ENCODE results near the gene CFAP68. TPM values are rescaled to one million over a fixed set of nuclear protein-coding genes. Genes with fewer than 3 reads are reported as not detected.

The CFAP68 gene
- total and polyA plus RNA-seq, 2 of the 4 experiments (the other 2 are of a cell fraction) = 10.2 to 17.0 TPM

Small RNA genes within 50 kb of the gene (microRNA-seq; reads per million reads assigned to microRNA genes)
- gene C11orf52 (ENCODE audit: insufficient read depth, insufficient read length) (not detected), gene GNG5P3 (ENCODE audit: insufficient read depth, insufficient read length) (not detected), gene RNA5SP351 (ENCODE audit: insufficient read depth, insufficient read length) (not detected), gene RPL37AP8 (ENCODE audit: insufficient read depth, insufficient read length) (not detected)

Small RNA genes within 50 kb of the gene (small RNA-seq; reads per million reads assigned to genes)
- 0 reads per million in 5 experiments for gene C11orf52
- 0 reads per million in 5 experiments for gene GNG5P3
- 0 reads per million in 5 experiments for gene RNA5SP351
- gene RPL37AP8 = 0 reads per million in 5 experiments

Other genes with a start within 250 kb of the CFAP68 start
- gene PPP2R1B, start 113.2 kb upstream of the CFAP68 start, total RNA-seq (2012; rRNA removed) = 52.8 and 62.9 TPM in 2 replicates
- gene PPP2R1B, start 113.2 kb upstream of the CFAP68 start, polyA plus RNA-seq (2012; rRNA removed) = 22.4 and 23.0 TPM in 2 replicates
- gene ALG9, start 8.0 kb upstream of the CFAP68 start, total RNA-seq (2012; rRNA removed) = 35.7 and 44.7 TPM in 2 replicates
- gene ALG9, start 8.0 kb upstream of the CFAP68 start, polyA plus RNA-seq (2012; rRNA removed) = 18.2 and 20.7 TPM in 2 replicates
- 3.0 and 3.3 TPM in 2 replicates for gene FDXACB1, start 376 bp upstream of the CFAP68 start, total RNA-seq (2012; rRNA removed)
- gene FDXACB1, start 376 bp upstream of the CFAP68 start, polyA plus RNA-seq (2012; rRNA removed) = 1.3 and 1.7 TPM in 2 replicates
- gene CRYAB, start 32.2 kb downstream of the CFAP68 start, total RNA-seq (2012; rRNA removed) = 3.9 and 6.5 TPM in 2 replicates
- 16.5 and 19.5 TPM in 2 replicates for gene CRYAB, start 32.2 kb downstream of the CFAP68 start, polyA plus RNA-seq (2012; rRNA removed)
- gene HSPB2, start 33.2 kb downstream of the CFAP68 start, total RNA-seq (2012; rRNA removed) = under 0.01 and 0.18 TPM in 2 replicates
- 0.55 and 1.0 TPM in 2 replicates for gene HSPB2, start 33.2 kb downstream of the CFAP68 start, polyA plus RNA-seq (2012; rRNA removed)
- gene C11orf52, start 39.4 kb downstream of the CFAP68 start, total RNA-seq (2012; rRNA removed) = 0.28 and 0.90 TPM in 2 replicates
- 1.0 and 1.1 TPM in 2 replicates for gene C11orf52, start 39.4 kb downstream of the CFAP68 start, polyA plus RNA-seq (2012; rRNA removed)
- gene DIXDC1, start 57.8 kb downstream of the CFAP68 start, total RNA-seq (2012; rRNA removed) = 10.4 and 11.1 TPM in 2 replicates
- 5.3 and 5.9 TPM in 2 replicates for gene DIXDC1, start 57.8 kb downstream of the CFAP68 start, polyA plus RNA-seq (2012; rRNA removed)
- gene DLAT, start 145.9 kb downstream of the CFAP68 start, total RNA-seq (2012; rRNA removed) = 27.2 and 33.1 TPM in 2 replicates
- 15.3 and 15.5 TPM in 2 replicates for gene DLAT, start 145.9 kb downstream of the CFAP68 start, polyA plus RNA-seq (2012; rRNA removed)
- 1.1 and 2.2 TPM in 2 replicates for gene PIH1D2, start 194.5 kb downstream of the CFAP68 start, total RNA-seq (2012; rRNA removed)
- gene PIH1D2, start 194.5 kb downstream of the CFAP68 start, polyA plus RNA-seq (2012; rRNA removed) = 0.89 and 1.1 TPM in 2 replicates
- gene NKAPD1, start 194.8 kb downstream of the CFAP68 start, total RNA-seq (2012; rRNA removed) = 17.2 and 24.4 TPM in 2 replicates
- gene NKAPD1, start 194.8 kb downstream of the CFAP68 start, polyA plus RNA-seq (2012; rRNA removed) = 7.1 and 8.4 TPM in 2 replicates
- 35.5 and 48.9 TPM in 2 replicates for gene TIMM8B, start 207.2 kb downstream of the CFAP68 start, total RNA-seq (2012; rRNA removed)
- gene TIMM8B, start 207.2 kb downstream of the CFAP68 start, polyA plus RNA-seq (2012; rRNA removed) = 103 and 119 TPM in 2 replicates
- 83.2 and 130 TPM in 2 replicates for gene SDHD, start 207.3 kb downstream of the CFAP68 start, total RNA-seq (2012; rRNA removed)
- gene SDHD, start 207.3 kb downstream of the CFAP68 start, polyA plus RNA-seq (2012; rRNA removed) = 165 and 166 TPM in 2 replicates

Measured in IMR-90 (cell line).